ENCODE data around the gene CIDEC. TPM values are rescaled to one million over a fixed set of nuclear protein-coding genes. Genes with fewer than 3 reads are reported as not detected.

Gene CIDEC
- total and polyA plus RNA-seq, 2 of the 8 experiments (the other 6 are each of a cell fraction or from before 2014, with no cell fraction given) = not detected

DNA sequence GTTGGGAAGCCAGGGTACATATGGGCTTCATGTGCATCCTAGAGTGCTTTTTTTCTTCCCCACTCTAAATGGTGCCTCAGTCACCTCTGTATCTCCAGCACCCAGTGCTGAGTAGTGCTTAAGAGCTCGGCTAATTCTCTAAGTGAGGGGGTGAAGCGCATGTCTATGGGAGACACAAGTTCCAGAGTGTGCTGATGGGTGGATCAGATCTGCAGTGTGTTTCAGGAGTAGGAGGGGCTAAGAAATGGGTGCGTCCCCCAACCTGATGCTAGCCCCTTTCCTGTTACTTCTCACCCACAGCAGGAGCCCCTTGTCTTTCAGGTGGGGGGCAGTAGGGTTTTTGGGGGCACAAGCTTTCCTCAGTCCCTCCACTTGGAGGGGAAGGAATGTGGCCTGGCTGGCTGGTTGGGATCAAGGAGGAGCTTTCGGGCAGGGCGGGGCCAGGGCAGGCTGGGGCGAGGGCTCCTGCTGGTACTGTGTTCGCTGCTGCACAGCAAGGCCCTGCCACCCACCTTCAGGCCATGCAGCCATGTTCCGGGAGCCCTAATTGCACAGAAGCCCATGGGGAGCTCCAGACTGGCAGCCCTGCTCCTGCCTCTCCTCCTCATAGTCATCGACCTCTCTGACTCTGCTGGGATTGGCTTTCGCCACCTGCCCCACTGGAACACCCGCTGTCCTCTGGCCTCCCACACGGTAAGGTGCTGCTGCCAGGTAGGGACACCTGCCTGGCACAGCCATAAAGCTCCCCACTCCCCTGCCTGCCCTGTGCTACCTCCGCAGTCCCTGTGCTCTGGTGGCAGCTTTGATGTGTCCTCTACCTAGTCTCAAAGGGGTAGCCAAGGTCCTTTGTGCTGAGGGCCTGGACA is 22.6 kb upstream of the CIDEC start, which contains the start of gene IL17RE:
IL17RE (plus strand) TSS at position 477 of the 866 bp plus-strand sequence; CDS start at position 562, 85 bp downstream.
- FAIRE-seq = no peak
- peak within 1 kb of the TSS in 2 of 4 experiments; percentile 2 to 30; a peak in 2 of 8 replicates for H3K4me3 ChIP-seq (ENCODE audit: extremely low read depth in 1 of 4, insufficient read depth in 2 of 4, low read depth in 3 of 4, low read length in 4 of 4)
- 0 out of 2 replicates have a peak, but pooled peaks have one; percentile 33 for TF ChIP-seq SP1 (IDR thresholded peaks at IDR 0.05; ENCODE audit: low read depth, low read length)
- no peak for TF ChIP-seq FOSL1 (IDR thresholded peaks at IDR 0.05; ENCODE audit: insufficient read depth, low read depth, low read length)
- TF ChIP-seq BACH1 (IDR thresholded peaks at IDR 0.05; ENCODE audit: low read length) = no peak
- no peak for TF ChIP-seq CEBPB (IDR thresholded peaks at IDR 0.05; ENCODE audit: low read depth, low read length)
- peak; percentile 48; the same call in 1 of the 2 replicates for TF ChIP-seq TEAD4 (IDR thresholded peaks at IDR 0.05; ENCODE audit: low read depth, low read length)
- TF ChIP-seq MAFK (IDR thresholded peaks at IDR 0.05; ENCODE audit: low read depth, low read length) = no peak
- TF ChIP-seq CTBP2 (IDR thresholded peaks at IDR 0.05; ENCODE audit: borderline replicate concordance, insufficient read depth, insufficient read length, low read length) = no peak
- no peak for TF ChIP-seq YY1 (IDR thresholded peaks at IDR 0.05; ENCODE audit: low read depth, low read length)
- TF ChIP-seq POLR2A (IDR thresholded peaks at IDR 0.05; ENCODE audit: control extremely low read depth in 1 of 2, low read depth in 2 of 2, low read length in 2 of 2) = 0 out of 3 replicates have a peak, but pooled peaks of 1 of the 2 experiments have one; percentile 17
- no peak for TF ChIP-seq EZH2 (IDR thresholded peaks at IDR 0.05; ENCODE audit: low read depth, low read length, severe bottlenecking)
- no peak for TF ChIP-seq CHD1 (IDR thresholded peaks at IDR 0.05; ENCODE audit: low read depth, low read length)
- TF ChIP-seq, protein P1, sequence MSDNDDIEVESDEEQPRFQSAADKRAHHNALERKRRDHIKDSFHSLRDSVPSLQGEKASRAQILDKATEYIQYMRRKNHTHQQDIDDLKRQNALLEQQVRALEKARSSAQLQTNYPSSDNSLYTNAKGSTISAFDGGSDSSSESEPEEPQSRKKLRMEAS (IDR thresholded peaks at IDR 0.05) = no peak; the same call in 1 of the 2 replicates

More for the DNA sequence above, 22.6 kb upstream of the CIDEC start, which contains the start of gene IL17RE:
- Histone ChIP-seq H4K20me1 (replicated peaks in 1 of 2; ENCODE audit: control insufficient read depth in 1 of 2, insufficient read depth in 2 of 2, low read length in 2 of 2) (no peaks in the 10 kb centered on the region), H3K36me3 (ENCODE audit: control insufficient read depth in 2 of 4, insufficient read depth in 4 of 4, low read length in 3 of 4) (no peaks in the 10 kb centered on the region), H3K23me2 (ENCODE audit: low read depth, low read length) (no peaks in the 10 kb centered on the region), H3K4me1 (replicated peaks in 1 of 4; ENCODE audit: control insufficient read depth in 3 of 4, insufficient read depth in 4 of 4, low read length in 3 of 4) (peaks cover 5 to 14% (median 11%) of the 10 kb centered on the region in 4 experiments), H2BK20ac (ENCODE audit: low read length) (peak within 1 kb of the TSS; percentile 75), H3K27me3 (replicated peaks in 1 of 4; ENCODE audit: control insufficient read depth in 3 of 4, extremely low read depth in 1 of 4, insufficient read depth in 3 of 4, low read length in 3 of 4) (no peaks in the 10 kb centered on the region), H3K18ac (ENCODE audit: extremely low read depth, low read length) (peak within 1 kb of the TSS; percentile 55), H2AFZ (ENCODE audit: low read length) (peak within 1 kb of the TSS; percentile 61), H3K56ac (replicated peaks; ENCODE audit: insufficient read length, low read depth, low read length) (no peak within 1 kb of the TSS), H3K14ac (ENCODE audit: insufficient read length) (no peak within 1 kb of the TSS), H3K23ac (ENCODE audit: insufficient read length) (no peak within 1 kb of the TSS), H3K9ac (replicated peaks in 1 of 4; ENCODE audit: extremely low read depth in 1 of 4, low read depth in 3 of 4, low read length in 3 of 4) (no peak within 1 kb of the TSS), H4K5ac (ENCODE audit: insufficient read length, low read depth, low read length) (no peak within 1 kb of the TSS), H2BK5ac (ENCODE audit: low read depth, low read length) (peak within 1 kb of the TSS; percentile 73), H4K8ac (ENCODE audit: extremely low read depth, insufficient read depth, low read length) (peak within 1 kb of the TSS; percentile 66), H3K4me2 (ENCODE audit: insufficient read depth in 1 of 2, low read depth in 2 of 2, low read length in 2 of 2) (peak within 1 kb of the TSS; percentile 52), H3K27ac (ENCODE audit: low read depth, low read length) (no peak within 1 kb of the TSS), H3K9me3 (ENCODE audit: insufficient read depth in 2 of 2, low read depth in 1 of 2, low read length in 1 of 2) (no peaks in the 10 kb centered on the region), H4K91ac (replicated peaks; ENCODE audit: insufficient read length, low read length) (peak within 1 kb of the TSS; percentile 87), H3K79me2 (ENCODE audit: control insufficient read depth in 1 of 2, insufficient read depth in 2 of 2, low read length in 2 of 2) (no peaks in the 10 kb centered on the region), H2BK12ac (ENCODE audit: low read depth, low read length) (peak within 1 kb of the TSS; percentile 91; the same call in 1 of the 2 replicates), H2BK15ac (ENCODE audit: low read length) (peak within 1 kb of the TSS; percentile 92), H3K4ac (replicated peaks; ENCODE audit: insufficient read length, low read depth, low read length) (peak within 1 kb of the TSS; percentile 96), H2BK120ac (replicated peaks; ENCODE audit: low read depth, low read length) (no peak within 1 kb of the TSS), H2AK5ac (ENCODE audit: low read depth, low read length) (no peak within 1 kb of the TSS), H3K79me1 (ENCODE audit: low read depth, low read length) (no peaks in the 10 kb centered on the region)
- WGBS, 2 experiments (ENCODE audit: extremely low coverage in 1 of 2, insufficient coverage in 1 of 2, insufficient read length in 1 of 2, insufficient replicate concordance in 2 of 2, low coverage in 1 of 2, low lambda C conversion rate in 2 of 2, missing lambda C conversion rate in 1 of 2) = 70% methylated on average over 13 of the region's 13 CpGs; no CpG with 5 or more reads in 1 of the 2 experiments
- POLR2A ChIA-PET (ENCODE audit: partially characterized antibody) = interaction anchor here (0.6 to 6.0 kb wide), 9 partner anchors 9 to 49 kb away, joined by 3 to 43 read pairs (median 5); partner anchors contain the start of gene IL17RC
- CTCF ChIA-PET (ENCODE audit: partially characterized antibody) = interaction anchor here (0.7 to 2.2 kb wide), 12 partner anchors 8 to 76 kb away, joined by 3 to 9 read pairs (median 4); partner anchors contain the start of gene IL17RC
- DNase-seq (ENCODE audit: low read depth in 1 of 2, low spot score in 2 of 2) = peak in 1 of 2 experiments; percentile 73

All from H1 (cell line).